A673 (cell line): ENCODE results near the gene KLKB1.

ENCODE experiments used
- CTCF ChIP-seq: fragments of 300-800, 200-600 bp; sonication (generic); conservative IDR thresholded peaks from 2 replicates; pipeline ENCODE4 v1.5.1; 2017; ENCODE audit warnings: low read depth, mild to moderate bottlenecking, antibody characterized with exemption, low read length, moderate library complexity, mixed read lengths
- EZH2 ChIP-seq: fragments of 200-600 bp; sonication (generic); IDR thresholded peaks from 2 replicates; pipeline ENCODE4 v1.6.1; 2017; ENCODE audit warnings: borderline replicate concordance, low read depth, mild to moderate bottlenecking, mixed read lengths, antibody characterized with exemption, low read length; ENCODE audit not compliant: poor library complexity, severe bottlenecking

GRCh38 chr4:186188107-186188506, 39.2 kb upstream of the KLKB1 start:
- TF ChIP-seq CTCF (no peak), EZH2 (no peak)
